ENCODE results near the gene LRFN3. TPM values are rescaled to one million over a fixed set of nuclear protein-coding genes. Genes with fewer than 3 reads are reported as not detected.

Gene LRFN3
- polyA plus RNA-seq, 1 experiment = 0.69 TPM

GRCh38 chr19:35959968-35960320, 23.8 kb downstream of the LRFN3 start:
- Histone ChIP-seq H3K4me3 (ENCODE audit: low read depth, low read length) (no peak overlapping the region), H3K27ac (ENCODE audit: low read depth, low read length) (no peak overlapping the region), H3K9me3 (ENCODE audit: control insufficient read depth, insufficient read depth, low read length) (no peaks in the 10 kb centered on the region; the same call in 1 of the 2 replicates), H3K27me3 (ENCODE audit: control insufficient read depth, insufficient read depth, low read length) (peaks cover 32% of the 10 kb centered on the region)
- ChIA-PET CTCF (no interaction called here), POLR2A (no interaction called here)
- TF ChIP-seq CTCF (IDR thresholded peaks at IDR 0.05; ENCODE audit: low read depth, low read length) = no peak
- no peak for DNase-seq (ENCODE audit: low read depth, low spot score)

GRCh38 chr19:35960432-35960972, 24.3 kb downstream of the LRFN3 start:
- Histone ChIP-seq H3K27ac (ENCODE audit: low read depth, low read length) (no peak overlapping the region), H3K9me3 (ENCODE audit: control insufficient read depth, insufficient read depth, low read length) (no peaks in the 10 kb centered on the region; the same call in 1 of the 2 replicates), H3K27me3 (ENCODE audit: control insufficient read depth, insufficient read depth, low read length) (peaks cover 32% of the 10 kb centered on the region), H3K4me3 (ENCODE audit: low read depth, low read length) (no peak overlapping the region)
- DNase-seq (ENCODE audit: low read depth, low spot score) = no peak
- POLR2A ChIA-PET = no interaction called here
- TF ChIP-seq CTCF (IDR thresholded peaks at IDR 0.05; ENCODE audit: low read depth, low read length) = no peak
- CTCF ChIA-PET = no interaction called here

- Histone ChIP-seq H3K4me3 (ENCODE audit: low read depth, low read length) (no peak overlapping the region), H3K27ac (ENCODE audit: low read depth, low read length) (no peak overlapping the region), H3K27me3 (ENCODE audit: control insufficient read depth, insufficient read depth, low read length) (peaks cover 15% of the 10 kb centered on the region), H3K9me3 (ENCODE audit: control insufficient read depth, insufficient read depth, low read length) (no peaks in the 10 kb centered on the region; the same call in 1 of the 2 replicates)
- CTCF ChIA-PET = interaction anchor here (2.5 kb wide), 1 partner anchor 17 kb away, joined by 6 read pairs; no protein-coding TSS in a partner anchor
- POLR2A ChIA-PET = no interaction called here
- peak; percentile 21 for DNase-seq (ENCODE audit: low read depth, low spot score)
- no peak for TF ChIP-seq CTCF (IDR thresholded peaks at IDR 0.05; ENCODE audit: low read depth, low read length)
These were observed 27.3 kb downstream of the LRFN3 start for GRCh38 chr19:35963514-35963913.

- ChIA-PET POLR2A (no interaction called here), CTCF (no interaction called here)
- Histone ChIP-seq H3K27ac (ENCODE audit: low read depth, low read length) (no peak overlapping the region), H3K27me3 (ENCODE audit: control insufficient read depth, insufficient read depth, low read length) (peaks cover 2% of the 10 kb centered on the region), H3K9me3 (ENCODE audit: control insufficient read depth, insufficient read depth, low read length) (no peaks in the 10 kb centered on the region), H3K4me3 (ENCODE audit: low read depth, low read length) (no peak overlapping the region)
- TF ChIP-seq CTCF (IDR thresholded peaks at IDR 0.05; ENCODE audit: low read depth, low read length) = no peak
- no peak for DNase-seq (ENCODE audit: low read depth, low spot score)
These were observed 30.6 kb downstream of the LRFN3 start for GRCh38 chr19:35966771-35967170.

- peaks cover 10% of the 10 kb centered on the region for H3K27me3 ChIP-seq (ENCODE audit: control insufficient read depth, insufficient read depth, low read length)
- no peak for DNase-seq (ENCODE audit: low read depth, low spot score)
- no peak overlapping the region for H3K27ac ChIP-seq (ENCODE audit: low read depth, low read length)
- no peak overlapping the region for H3K4me3 ChIP-seq (ENCODE audit: low read depth, low read length)
- POLR2A ChIA-PET = no interaction called here
- no peaks in the 10 kb centered on the region; the same call in 1 of the 2 replicates for H3K9me3 ChIP-seq (ENCODE audit: control insufficient read depth, insufficient read depth, low read length)
- CTCF ChIA-PET = no interaction called here
- TF ChIP-seq CTCF (IDR thresholded peaks at IDR 0.05; ENCODE audit: low read depth, low read length) = no peak
These were observed 37.3 kb downstream of the LRFN3 start for GRCh38 chr19:35973487-35973886.

Data from AG04450 (cell line).